ENCODE results near the gene GMDS.
A peak's percentile ranks its signal among the peaks of the same experiment; 100 is the strongest.

GMDS gene

DNA sequence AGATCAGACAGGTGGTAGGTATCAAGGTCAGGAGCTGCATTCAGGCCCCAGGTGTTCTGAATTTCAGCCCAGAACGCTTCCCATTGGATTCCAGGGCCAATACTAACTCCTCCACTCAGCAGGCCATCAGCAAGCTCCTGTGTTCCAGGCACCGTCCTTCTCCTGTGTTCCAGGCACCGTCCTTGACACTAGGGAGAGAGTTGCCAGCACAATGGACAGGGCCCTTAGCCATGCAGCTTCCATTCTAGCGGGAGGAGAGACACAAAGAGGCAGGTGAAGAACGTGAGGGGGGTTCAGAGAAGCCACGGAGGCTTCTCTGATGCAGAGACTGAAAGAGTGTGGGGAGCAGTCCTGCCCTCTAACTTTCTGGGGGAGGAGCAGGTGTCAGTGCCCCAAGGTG is 558.0 kb downstream of the GMDS start:
- no peak overlapping the region for H2BK120ac ChIP-seq (ENCODE audit: insufficient read depth, low read length, poor library complexity)
- H2BK5ac ChIP-seq (ENCODE audit: low read depth, low read length, poor library complexity) = no peak overlapping the region
- H3K23ac ChIP-seq (ENCODE audit: low read length) = no peak overlapping the region
- H3K4ac ChIP-seq (ENCODE audit: low read depth, low read length) = no peak overlapping the region
- no peak overlapping the region for H3K18ac ChIP-seq (ENCODE audit: low read length)
- H4K91ac ChIP-seq (ENCODE audit: low read depth, low read length) = no peak overlapping the region
- H4K8ac ChIP-seq (ENCODE audit: low read depth, low read length) = no peak overlapping the region
- H3K4me2 ChIP-seq (ENCODE audit: low read length) = no peak overlapping the region
- no peaks in the 10 kb centered on the region for H3K36me3 ChIP-seq (ENCODE audit: control insufficient read depth in 1 of 2, insufficient read depth in 2 of 2, low read length in 2 of 2)
- no peak overlapping the region for H2AFZ ChIP-seq (ENCODE audit: insufficient read depth, low read length, poor library complexity)
- no peak overlapping the region for H2AK5ac ChIP-seq (ENCODE audit: low read length)
- no peak overlapping the region for H3K4me3 ChIP-seq (ENCODE audit: low read depth, low read length)
- no peak overlapping the region for H2BK12ac ChIP-seq (ENCODE audit: low read length)
- no peaks in the 10 kb centered on the region for H3K9me3 ChIP-seq (ENCODE audit: insufficient read depth, low read depth, low read length)
- no peak overlapping the region for H3K9ac ChIP-seq (ENCODE audit: low read length)
- no peak overlapping the region for H3K14ac ChIP-seq (ENCODE audit: low read length)
- H4K12ac ChIP-seq (ENCODE audit: low read depth, low read length) = no peak overlapping the region
- H3K79me1 ChIP-seq (ENCODE audit: low read length) = no peaks in the 10 kb centered on the region
- no peaks in the 10 kb centered on the region for H3K4me1 ChIP-seq (ENCODE audit: control insufficient read depth in 1 of 2, insufficient read depth in 2 of 2, low read length in 2 of 2)
- H3K27ac ChIP-seq (ENCODE audit: low read depth, low read length) = no peak overlapping the region
- WGBS (ENCODE audit: extremely low coverage, insufficient coverage, insufficient read length) = no CpG with 5 or more reads among the region's 6 CpGs
- no peaks in the 10 kb centered on the region for H3K79me2 ChIP-seq (ENCODE audit: control insufficient read depth, insufficient read depth, low read length, poor library complexity)
- no peak for DNase-seq
- no peaks in the 10 kb centered on the region for H3K27me3 ChIP-seq (ENCODE audit: insufficient read depth, low read length)

DNA sequence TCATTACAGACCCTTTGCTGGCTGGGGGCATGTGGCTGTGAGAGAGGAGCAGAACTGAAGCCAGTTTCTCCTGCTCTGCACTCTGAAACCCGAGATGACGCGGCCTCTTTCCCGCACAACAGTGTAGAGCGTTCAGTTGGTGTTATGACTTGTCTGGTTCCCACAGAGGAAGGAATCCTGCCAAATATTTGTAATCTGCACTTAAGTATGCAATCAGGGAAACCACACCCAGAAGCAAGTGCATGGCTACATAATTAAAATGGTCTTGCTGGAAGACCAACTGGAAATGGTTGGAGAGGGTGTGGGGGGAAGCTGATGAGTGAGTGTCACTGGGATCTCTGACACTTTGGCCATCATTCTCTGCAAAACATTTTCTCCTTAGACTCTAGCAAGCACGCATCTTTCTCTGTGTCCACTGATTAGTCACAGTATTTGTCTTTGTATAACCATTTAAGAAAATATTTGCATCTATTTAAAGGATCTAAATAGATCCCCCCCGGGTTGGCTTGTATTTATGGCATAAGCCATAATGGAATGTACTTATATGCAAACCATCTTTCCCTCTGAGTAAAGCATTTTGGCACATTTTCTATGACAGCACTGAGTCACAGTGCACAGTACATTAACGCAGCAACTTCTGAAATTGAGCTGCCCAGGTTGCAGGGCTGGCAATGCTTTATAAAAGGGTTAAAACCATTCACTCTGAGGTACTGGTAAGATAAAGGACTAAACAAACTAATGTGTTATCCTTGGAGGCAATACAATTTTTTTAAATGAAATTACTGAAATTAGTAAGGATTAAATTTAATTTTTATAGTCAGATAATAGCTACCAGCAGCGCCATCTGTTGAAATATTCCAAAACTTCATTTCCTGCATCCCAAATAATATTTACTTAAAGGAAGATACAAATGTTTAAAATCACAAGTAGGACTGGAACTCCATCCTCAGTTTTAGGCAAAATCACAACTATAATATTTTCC is 559.0 kb downstream of the GMDS start:
- WGBS (ENCODE audit: extremely low coverage, insufficient coverage, insufficient read length) = no CpG with 5 or more reads among the region's 9 CpGs
- Histone ChIP-seq H3K4ac (ENCODE audit: low read depth, low read length) (no peak overlapping the region), H2BK12ac (ENCODE audit: low read length) (no peak overlapping the region), H3K79me1 (ENCODE audit: low read length) (no peaks in the 10 kb centered on the region), H3K4me2 (ENCODE audit: low read length) (no peak overlapping the region), H3K4me1 (ENCODE audit: control insufficient read depth in 1 of 2, insufficient read depth in 2 of 2, low read length in 2 of 2) (no peaks in the 10 kb centered on the region), H4K12ac (ENCODE audit: low read depth, low read length) (no peak overlapping the region), H3K23ac (ENCODE audit: low read length) (no peak overlapping the region), H3K14ac (ENCODE audit: low read length) (no peak overlapping the region), H3K27ac (ENCODE audit: low read depth, low read length) (no peak overlapping the region), H3K36me3 (ENCODE audit: control insufficient read depth in 1 of 2, insufficient read depth in 2 of 2, low read length in 2 of 2) (no peaks in the 10 kb centered on the region), H2AFZ (ENCODE audit: insufficient read depth, low read length, poor library complexity) (no peak overlapping the region), H3K4me3 (ENCODE audit: low read depth, low read length) (no peak overlapping the region), H2AK5ac (ENCODE audit: low read length) (no peak overlapping the region), H3K79me2 (ENCODE audit: control insufficient read depth, insufficient read depth, low read length, poor library complexity) (no peaks in the 10 kb centered on the region), H3K9ac (ENCODE audit: low read length) (no peak overlapping the region), H3K27me3 (ENCODE audit: insufficient read depth, low read length) (no peaks in the 10 kb centered on the region), H3K9me3 (ENCODE audit: insufficient read depth, low read depth, low read length) (no peaks in the 10 kb centered on the region), H4K91ac (ENCODE audit: low read depth, low read length) (no peak overlapping the region), H2BK5ac (ENCODE audit: low read depth, low read length, poor library complexity) (no peak overlapping the region), H4K8ac (ENCODE audit: low read depth, low read length) (no peak overlapping the region), H2BK120ac (ENCODE audit: insufficient read depth, low read length, poor library complexity) (no peak overlapping the region), H3K18ac (ENCODE audit: low read length) (no peak overlapping the region)
- peak; percentile 60 to 71 for DNase-seq

- H3K4ac ChIP-seq (ENCODE audit: low read depth, low read length) = no peak overlapping the region
- H3K9ac ChIP-seq (ENCODE audit: low read length) = no peak overlapping the region
- no peak overlapping the region for H3K18ac ChIP-seq (ENCODE audit: low read length)
- H2AFZ ChIP-seq (ENCODE audit: insufficient read depth, low read length, poor library complexity) = no peak overlapping the region
- no peaks in the 10 kb centered on the region for H3K9me3 ChIP-seq (ENCODE audit: insufficient read depth, low read depth, low read length)
- no peaks in the 10 kb centered on the region for H3K79me2 ChIP-seq (ENCODE audit: control insufficient read depth, insufficient read depth, low read length, poor library complexity)
- no peak overlapping the region for H3K23ac ChIP-seq (ENCODE audit: low read length)
- no peak overlapping the region for H3K14ac ChIP-seq (ENCODE audit: low read length)
- no peak for DNase-seq
- no peaks in the 10 kb centered on the region for H3K36me3 ChIP-seq (ENCODE audit: control insufficient read depth in 1 of 2, insufficient read depth in 2 of 2, low read length in 2 of 2)
- WGBS (ENCODE audit: extremely low coverage, insufficient coverage, insufficient read length) = no CpG with 5 or more reads among the region's 2 CpGs
- H3K79me1 ChIP-seq (ENCODE audit: low read length) = no peaks in the 10 kb centered on the region
- no peak overlapping the region for H2BK5ac ChIP-seq (ENCODE audit: low read depth, low read length, poor library complexity)
- H3K4me2 ChIP-seq (ENCODE audit: low read length) = no peak overlapping the region
- no peak overlapping the region for H2AK5ac ChIP-seq (ENCODE audit: low read length)
- H3K4me3 ChIP-seq (ENCODE audit: low read depth, low read length) = no peak overlapping the region
- no peak overlapping the region for H2BK120ac ChIP-seq (ENCODE audit: insufficient read depth, low read length, poor library complexity)
- no peak overlapping the region for H4K8ac ChIP-seq (ENCODE audit: low read depth, low read length)
- no peak overlapping the region for H4K12ac ChIP-seq (ENCODE audit: low read depth, low read length)
- no peak overlapping the region for H2BK12ac ChIP-seq (ENCODE audit: low read length)
- no peaks in the 10 kb centered on the region for H3K27me3 ChIP-seq (ENCODE audit: insufficient read depth, low read length)
- no peak overlapping the region for H4K91ac ChIP-seq (ENCODE audit: low read depth, low read length)
- no peak overlapping the region for H3K27ac ChIP-seq (ENCODE audit: low read depth, low read length)
- no peaks in the 10 kb centered on the region for H3K4me1 ChIP-seq (ENCODE audit: control insufficient read depth in 1 of 2, insufficient read depth in 2 of 2, low read length in 2 of 2)
These were observed 565.7 kb downstream of the GMDS start for GRCh38 chr6:1679688-1680068.

GRCh38 chr6:1679031-1679687 is 566.2 kb downstream of the GMDS start:
- Histone ChIP-seq H3K79me1 (ENCODE audit: low read length) (no peaks in the 10 kb centered on the region), H3K23ac (ENCODE audit: low read length) (no peak overlapping the region), H3K4me2 (ENCODE audit: low read length) (no peak overlapping the region), H2BK120ac (ENCODE audit: insufficient read depth, low read length, poor library complexity) (no peak overlapping the region), H3K18ac (ENCODE audit: low read length) (no peak overlapping the region), H3K4ac (ENCODE audit: low read depth, low read length) (no peak overlapping the region), H3K4me3 (ENCODE audit: low read depth, low read length) (no peak overlapping the region), H4K91ac (ENCODE audit: low read depth, low read length) (no peak overlapping the region), H2AK5ac (ENCODE audit: low read length) (no peak overlapping the region), H3K27me3 (ENCODE audit: insufficient read depth, low read length) (no peaks in the 10 kb centered on the region), H3K4me1 (ENCODE audit: control insufficient read depth in 1 of 2, insufficient read depth in 2 of 2, low read length in 2 of 2) (no peaks in the 10 kb centered on the region), H2BK12ac (ENCODE audit: low read length) (no peak overlapping the region), H2AFZ (ENCODE audit: insufficient read depth, low read length, poor library complexity) (no peak overlapping the region), H2BK5ac (ENCODE audit: low read depth, low read length, poor library complexity) (no peak overlapping the region), H3K36me3 (ENCODE audit: control insufficient read depth in 1 of 2, insufficient read depth in 2 of 2, low read length in 2 of 2) (no peaks in the 10 kb centered on the region), H3K9ac (ENCODE audit: low read length) (no peak overlapping the region), H3K79me2 (ENCODE audit: control insufficient read depth, insufficient read depth, low read length, poor library complexity) (no peaks in the 10 kb centered on the region), H3K14ac (ENCODE audit: low read length) (no peak overlapping the region), H4K8ac (ENCODE audit: low read depth, low read length) (no peak overlapping the region), H3K9me3 (ENCODE audit: insufficient read depth, low read depth, low read length) (no peaks in the 10 kb centered on the region), H3K27ac (ENCODE audit: low read depth, low read length) (no peak overlapping the region), H4K12ac (ENCODE audit: low read depth, low read length) (no peak overlapping the region)
- no peak for DNase-seq
- WGBS (ENCODE audit: extremely low coverage, insufficient coverage, insufficient read length) = no CpG with 5 or more reads among the region's 13 CpGs
